HG03520 (cell line): ENCODE results near the gene RRBP1.

Experiments used
- ATAC-seq: cut with Tn5 transposase; IDR thresholded peaks from one replicate; pipeline ENCODE4 v1.9.1; 2021; ENCODE audit warnings: mild to moderate bottlenecking, moderate library complexity; ENCODE audit not compliant: unreplicated experiment

The RRBP1 gene

DNA sequence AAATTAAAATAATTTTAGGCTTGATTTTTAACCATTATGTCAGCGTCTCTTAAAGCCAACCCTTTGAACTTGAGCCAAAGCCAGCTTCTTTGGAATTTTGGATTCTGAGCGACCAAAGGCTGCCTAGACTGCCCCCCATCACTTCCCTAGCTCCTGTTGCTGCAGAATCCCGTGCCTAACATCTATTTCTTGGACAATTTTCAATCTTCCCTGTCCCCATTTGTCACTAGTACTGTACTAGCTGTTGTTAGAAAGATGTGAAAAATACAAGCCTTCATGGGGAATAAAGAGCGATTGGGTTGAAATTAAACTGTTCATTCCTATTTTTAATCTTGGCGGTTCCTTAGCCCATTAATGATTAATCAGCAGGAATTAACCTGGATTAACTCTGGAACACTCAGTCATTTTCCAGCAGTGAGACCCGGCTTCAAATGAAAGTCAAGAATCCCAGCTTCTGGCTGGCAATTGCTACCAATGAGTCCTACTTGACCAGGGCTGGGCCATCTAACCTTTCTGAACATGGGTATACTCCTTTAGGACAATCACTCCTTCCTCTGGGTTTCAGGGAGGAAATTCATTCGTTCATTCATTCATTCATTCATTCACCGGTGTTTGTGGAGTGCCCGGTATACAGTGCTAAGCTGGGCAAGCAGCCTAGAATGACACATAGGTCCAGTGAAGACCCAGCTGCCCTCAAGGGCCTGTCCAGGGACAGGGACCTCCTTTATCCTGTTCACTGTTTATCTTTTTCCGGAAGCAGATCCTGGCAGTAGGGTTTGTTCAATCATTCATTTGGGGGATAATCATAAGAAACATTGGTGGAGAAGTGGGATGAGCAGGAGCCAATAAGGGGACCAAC is 1.4 kb upstream of the RRBP1 start:
- no peak for ATAC-seq

DNA sequence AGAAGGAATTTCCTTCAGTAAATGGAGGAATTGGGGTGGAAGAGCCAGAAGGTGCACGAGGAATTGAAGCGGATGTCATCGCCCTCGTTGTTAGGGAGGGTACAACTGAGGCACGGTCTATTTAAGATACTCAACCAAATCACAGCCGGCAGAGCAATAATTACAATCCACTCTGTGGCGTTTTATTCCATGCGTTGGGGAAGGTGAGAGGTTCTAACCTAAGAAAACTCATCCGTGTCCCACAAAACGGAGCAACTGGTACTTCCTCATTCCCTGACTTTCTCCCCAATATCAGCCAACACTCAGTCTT is 802 bp upstream of the RRBP1 start:
- no peak for ATAC-seq

GRCh38 chr20:17681726-17682102 is 328 bp downstream of the RRBP1 start:
- peak; percentile 9 for ATAC-seq

GRCh38 chr20:17680836-17681725 is 961 bp downstream of the RRBP1 start:
- peak; percentile 32 for ATAC-seq

DNA sequence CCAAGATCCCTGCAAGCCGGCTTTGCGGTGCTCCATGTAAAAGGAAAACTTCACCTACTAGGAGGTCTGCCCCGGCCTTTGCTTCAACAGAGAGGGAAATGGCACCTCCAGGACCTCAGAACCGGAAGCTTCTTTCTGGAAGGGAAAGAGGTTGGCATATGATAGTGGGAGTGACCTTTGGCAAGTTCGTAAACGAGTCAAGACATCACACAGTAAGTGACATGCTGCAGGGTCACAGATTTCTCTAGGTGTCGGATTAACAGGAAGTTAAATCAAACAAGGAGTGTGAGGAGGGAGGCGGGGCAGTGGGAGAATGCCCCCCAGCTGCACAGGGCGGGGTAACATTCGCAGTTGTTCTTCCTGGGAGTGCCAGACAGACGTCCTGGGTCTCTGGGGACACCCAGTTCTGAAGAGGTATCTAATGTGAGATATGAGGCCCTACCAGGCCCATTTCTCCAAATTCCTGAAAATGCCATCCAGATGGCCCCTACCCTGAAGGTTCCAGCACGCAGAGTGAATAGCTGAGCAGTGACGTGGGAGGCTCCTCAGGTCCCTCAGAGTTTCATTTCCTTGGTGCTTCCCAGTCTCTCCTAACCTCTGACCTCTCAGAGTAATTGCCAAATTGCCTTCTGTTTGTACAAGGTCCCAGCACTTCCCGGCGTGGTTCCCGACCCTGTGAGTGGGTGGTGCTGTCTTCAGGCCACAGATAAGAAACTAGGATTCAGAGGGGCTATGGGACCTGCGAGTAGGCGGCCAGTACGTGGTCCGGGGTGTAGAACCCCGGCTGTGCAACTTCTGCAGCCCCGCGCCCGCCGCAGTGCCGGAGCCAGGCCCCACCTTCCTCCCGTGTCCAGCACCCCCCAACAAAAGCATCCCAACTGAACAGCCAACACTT is 1.9 kb downstream of the RRBP1 start:
- ATAC-seq = no peak

- ATAC-seq = no peak
Measured at GRCh38 chr20:17678886-17679285, 3.2 kb downstream of the RRBP1 start.

GRCh38 chr20:17678295-17678694 is 3.7 kb downstream of the RRBP1 start:
- no peak for ATAC-seq

DNA sequence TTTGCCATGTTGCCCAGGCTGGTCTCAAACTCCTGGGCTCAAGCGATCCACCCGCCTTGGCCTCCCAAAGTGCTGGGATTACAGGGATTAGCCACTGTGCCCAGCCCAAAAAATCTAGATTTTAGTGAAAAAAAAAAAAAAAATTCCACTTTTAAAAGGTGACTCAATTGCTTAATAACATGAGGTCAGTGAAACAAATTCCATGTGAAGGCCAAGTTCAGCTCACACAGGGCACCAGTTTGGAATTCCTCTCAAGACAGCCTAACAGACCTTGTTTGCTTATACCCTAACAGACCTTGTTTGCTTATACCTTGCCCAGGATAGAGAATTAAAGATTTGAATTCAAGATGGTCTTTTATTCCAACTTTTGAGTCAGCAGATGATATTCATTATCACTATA is 5.1 kb downstream of the RRBP1 start:
- no peak for ATAC-seq

GRCh38 chr20:17676378-17676759 is 5.7 kb downstream of the RRBP1 start:
- no peak for ATAC-seq

DNA sequence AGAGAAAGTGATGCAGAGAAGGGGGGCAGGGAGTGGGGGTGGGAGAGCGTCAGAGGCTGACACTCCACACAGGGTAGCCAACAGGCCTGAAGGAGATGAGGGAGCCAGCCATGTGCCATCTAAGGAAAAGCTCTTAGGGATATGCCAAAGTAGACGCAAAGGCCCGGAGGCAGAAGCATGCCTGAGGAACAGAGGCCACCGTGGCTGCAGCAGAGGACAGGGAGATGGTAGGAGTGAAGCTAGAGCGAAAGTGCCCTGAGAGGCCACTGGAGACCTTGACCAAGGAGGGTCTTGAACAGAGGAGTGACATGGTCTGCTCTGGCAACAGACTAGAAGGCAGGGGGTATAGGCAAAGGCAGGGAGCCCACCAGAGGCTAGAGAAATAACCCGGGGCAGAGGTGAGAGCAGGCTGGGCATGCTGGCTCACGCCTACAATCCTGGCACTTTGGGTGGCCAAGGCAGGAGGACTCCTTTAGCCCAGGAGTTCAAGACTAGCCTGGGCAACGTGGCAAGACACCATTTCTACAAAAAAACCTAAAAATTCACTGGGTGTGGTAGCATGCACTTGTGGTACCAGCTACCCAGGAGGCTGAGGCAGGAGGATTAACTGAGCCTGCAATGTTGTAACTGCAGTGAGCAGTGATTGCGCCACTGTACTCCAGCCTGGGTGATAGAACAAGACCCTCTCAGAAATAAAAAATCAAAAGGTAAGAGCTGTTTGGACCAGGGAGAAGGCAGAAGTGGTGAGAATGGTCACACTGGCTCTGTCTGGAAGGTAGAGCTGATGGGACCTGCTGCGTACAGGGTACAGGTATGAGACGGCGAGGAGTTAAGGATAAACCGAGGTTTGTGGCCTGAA is 6.3 kb downstream of the RRBP1 start:
- ATAC-seq = no peak

DNA sequence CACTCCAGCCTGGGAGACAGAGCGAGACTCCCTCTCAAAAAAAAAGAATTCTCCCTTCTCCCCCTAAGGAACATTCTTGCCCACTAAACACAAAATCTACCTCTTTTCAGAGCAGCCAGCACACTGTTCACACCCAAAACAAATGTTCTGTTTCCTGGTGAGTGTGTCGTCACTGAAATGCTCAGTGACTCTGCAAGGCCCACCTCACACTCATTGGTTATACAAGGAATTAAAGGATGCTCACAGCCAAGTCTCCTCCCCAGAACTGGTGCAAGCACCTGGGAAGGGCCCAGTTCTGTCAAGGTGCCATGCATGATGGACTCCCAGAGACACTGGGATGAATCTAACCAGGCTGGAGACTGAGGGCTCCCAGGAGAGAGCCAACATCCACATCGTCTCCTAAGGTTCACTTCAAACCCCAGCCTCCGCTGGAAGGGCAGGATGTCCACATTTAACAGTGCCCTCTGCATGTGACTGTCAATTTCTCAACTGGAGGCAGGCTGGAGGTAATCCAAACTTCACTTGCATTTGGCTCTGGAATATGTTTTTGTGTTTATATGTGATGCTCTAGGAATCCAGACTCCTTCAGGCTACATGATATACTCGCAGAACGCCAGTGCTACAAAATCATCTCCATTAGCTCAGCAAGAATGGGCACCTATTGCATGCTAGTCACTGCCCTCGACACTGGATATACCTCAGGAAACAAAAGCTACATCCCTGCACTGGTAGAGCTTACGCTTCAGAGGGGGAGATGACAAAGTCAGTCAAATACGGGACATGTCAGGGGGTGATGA is 7.1 kb downstream of the RRBP1 start:
- ATAC-seq = no peak

- ATAC-seq = no peak
Measured at GRCh38 chr20:17673084-17673483, 9.0 kb downstream of the RRBP1 start.

DNA sequence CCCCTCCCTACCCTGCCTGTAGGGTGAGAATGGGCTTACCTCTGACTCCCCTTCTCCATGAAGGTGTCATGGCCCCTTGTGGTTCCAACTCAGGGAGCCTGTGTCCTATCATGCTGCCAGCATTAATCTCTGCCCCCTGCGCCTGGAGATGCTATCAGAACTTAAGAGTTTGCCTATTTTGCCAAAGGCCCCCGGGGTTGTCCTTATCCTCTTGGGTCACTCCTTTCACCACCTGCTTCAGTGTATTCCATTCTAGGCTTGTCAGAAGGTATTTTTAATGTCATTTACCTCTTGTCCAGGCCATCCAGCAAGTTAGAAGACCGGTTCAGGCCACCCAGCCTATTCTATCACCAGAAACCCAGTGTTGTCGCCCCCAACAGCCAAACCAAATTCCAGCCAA is 10.5 kb downstream of the RRBP1 start:
- no peak for ATAC-seq

DNA sequence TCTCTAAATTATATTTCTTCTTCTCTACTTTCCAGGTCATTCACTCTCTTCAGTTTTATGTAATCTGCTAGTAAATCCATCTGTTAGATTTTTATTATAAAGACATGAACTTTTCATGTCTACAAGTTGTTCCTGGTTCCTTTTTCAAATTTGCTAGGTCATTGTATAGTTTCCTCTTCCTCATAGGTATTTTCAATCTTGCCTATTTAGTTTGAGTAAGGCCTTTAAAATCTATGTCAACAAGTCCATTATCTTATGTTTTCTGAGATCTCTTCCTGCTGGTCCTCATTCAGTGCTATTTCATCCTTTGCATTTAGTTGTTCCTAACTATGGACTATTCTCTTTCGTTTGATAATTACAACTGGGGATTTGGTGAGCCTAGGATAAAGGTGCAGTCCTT is 11.0 kb downstream of the RRBP1 start:
- no peak for ATAC-seq

GRCh38 chr20:17669306-17669931 is 12.6 kb downstream of the RRBP1 start:
- no peak for ATAC-seq

- no peak for ATAC-seq
Measured at GRCh38 chr20:17668432-17668831, 13.6 kb downstream of the RRBP1 start.

DNA sequence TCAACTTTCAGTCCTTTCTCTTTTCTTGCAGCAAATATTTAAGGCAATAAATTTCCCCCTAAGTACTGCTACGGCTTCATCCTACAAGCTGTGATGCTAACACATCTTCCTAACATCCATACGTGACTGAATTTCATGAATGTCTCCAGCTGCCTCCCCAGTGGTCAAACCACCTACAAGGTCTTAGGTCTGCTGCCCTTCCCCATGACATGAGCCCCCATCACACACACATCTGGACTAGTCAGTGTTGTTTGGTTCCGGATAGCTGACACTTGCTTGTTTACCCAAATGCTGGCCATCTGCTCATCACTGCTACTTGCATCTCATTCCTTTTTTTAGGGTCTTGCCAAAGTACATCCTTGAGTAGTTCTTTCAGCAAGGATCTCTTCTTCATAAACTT is 14.6 kb downstream of the RRBP1 start:
- no peak for ATAC-seq

- no peak for ATAC-seq
Measured at GRCh38 chr20:17666481-17666880, 15.6 kb downstream of the RRBP1 start.

- no peak for ATAC-seq
Measured at GRCh38 chr20:17665756-17666155, 16.3 kb downstream of the RRBP1 start.
